ENCODE results near the gene STX17. TPM values are rescaled to one million over a fixed set of nuclear protein-coding genes. Genes with fewer than 3 reads are reported as not detected.

The STX17 gene
- total RNA-seq, 4 donors from 2014 or later, result 43.5 to 66.7 (median 50.8) TPM

GRCh38 chr9:99870126-99870525, 36.3 kb upstream of the STX17 start:
- Histone ChIP-seq H3K4me1 (no peaks in the 10 kb centered on the region), H3K4me3 (replicated peaks in 1 of 3) (no peak overlapping the region), H3K27me3 (no peaks in the 10 kb centered on the region), H3K27ac (no peak overlapping the region), H3K9me3 (no peaks in the 10 kb centered on the region), H3K36me3 (no peaks in the 10 kb centered on the region)
- no peak for DNase-seq
- intact Hi-C loops (cut with DNase I), result no loop called here
- no peak for TF ChIP-seq CTCF (IDR thresholded peaks at IDR 0.05)
- no peak for TF ChIP-seq POLR2A (IDR thresholded peaks at IDR 0.05)
- 82 to 83% methylated on average over 5 of the region's 5 CpGs for WGBS, 2 donors

- no peaks in the 10 kb centered on the region for H3K36me3 ChIP-seq
- no peak overlapping the region for H3K27ac ChIP-seq
- H3K27me3 ChIP-seq, result no peaks in the 10 kb centered on the region
- no peaks in the 10 kb centered on the region for H3K4me1 ChIP-seq
- intact Hi-C loops (cut with DNase I), result no loop called here
- no peak for TF ChIP-seq CTCF (IDR thresholded peaks at IDR 0.05)
- TF ChIP-seq POLR2A (IDR thresholded peaks at IDR 0.05), result no peak
- no peak overlapping the region for H3K4me3 ChIP-seq (replicated peaks in 1 of 3)
- no peak for DNase-seq
- WGBS, 2 donors, result 91 to 93% methylated on average over 3 of the region's 3 CpGs
- no peaks in the 10 kb centered on the region for H3K9me3 ChIP-seq
Observed at GRCh38 chr9:99873531-99873930, 32.9 kb upstream of the STX17 start.

GRCh38 chr9:99873943-99874584, 32.4 kb upstream of the STX17 start:
- H3K27ac ChIP-seq, result no peak overlapping the region
- no peaks in the 10 kb centered on the region for H3K27me3 ChIP-seq
- intact Hi-C loops (cut with DNase I), result no loop called here
- no peak overlapping the region for H3K4me3 ChIP-seq (replicated peaks in 1 of 3)
- TF ChIP-seq CTCF (IDR thresholded peaks at IDR 0.05) (no peak), POLR2A (IDR thresholded peaks at IDR 0.05) (no peak)
- no peaks in the 10 kb centered on the region for H3K36me3 ChIP-seq
- H3K9me3 ChIP-seq, result no peaks in the 10 kb centered on the region
- 90% methylated on average over 4 of the region's 4 CpGs for WGBS, 2 donors
- H3K4me1 ChIP-seq, result no peaks in the 10 kb centered on the region
- DNase-seq, result no peak

GRCh38 chr9:99876190-99876589, 30.3 kb upstream of the STX17 start:
- Histone ChIP-seq H3K27ac (no peak overlapping the region), H3K4me1 (no peaks in the 10 kb centered on the region), H3K36me3 (no peaks in the 10 kb centered on the region), H3K27me3 (no peaks in the 10 kb centered on the region), H3K4me3 (replicated peaks in 1 of 3) (no peak overlapping the region), H3K9me3 (no peaks in the 10 kb centered on the region)
- 92 to 98% methylated on average over 2 of the region's 2 CpGs for WGBS, 2 donors
- intact Hi-C loops (cut with DNase I), result no loop called here
- DNase-seq, result no peak
- TF ChIP-seq CTCF (IDR thresholded peaks at IDR 0.05), result no peak
- no peak for TF ChIP-seq POLR2A (IDR thresholded peaks at IDR 0.05)

GRCh38 chr9:99878651-99879050, 27.8 kb upstream of the STX17 start:
- Histone ChIP-seq H3K4me3 (replicated peaks in 1 of 3) (no peak overlapping the region), H3K27me3 (no peaks in the 10 kb centered on the region), H3K9me3 (no peaks in the 10 kb centered on the region), H3K36me3 (no peaks in the 10 kb centered on the region), H3K27ac (no peak overlapping the region), H3K4me1 (no peaks in the 10 kb centered on the region)
- intact Hi-C loops (cut with DNase I), result no loop called here
- TF ChIP-seq POLR2A (IDR thresholded peaks at IDR 0.05) (no peak), CTCF (IDR thresholded peaks at IDR 0.05) (no peak)
- 78 to 82% methylated on average over 2 of the region's 2 CpGs for WGBS, 2 donors
- no peak for DNase-seq

Measured in thyroid gland (tissue), 4 donors.